H9 (cell line): ENCODE measurements around the gene DNAJB11. TPM values are rescaled to one million over a fixed set of nuclear protein-coding genes. Genes with fewer than 3 reads are reported as not detected.
"Not testable (repeated sequence)": the region's sequence is repeated elsewhere in the genome, so short reads cannot be mapped to it uniquely, and the experiment has no call there.

ENCODE experiments used
- DNase-seq: peaks from one replicate; pipeline ENCODE4 v3.0.0-alpha.2; 2017
- H2AFZ ChIP-seq: one replicate; pipeline ENCODE4 v1.6.1; 2013; ENCODE audit warnings: mild to moderate bottlenecking, low read length, control low read depth, moderate library complexity
- H2AK5ac ChIP-seq: 2 replicates; pipeline ENCODE4 v1.6.1; 2013; ENCODE audit warnings: low read length, control low read depth, mixed read lengths; ENCODE audit not compliant: insufficient read length
- H2BK120ac ChIP-seq: one replicate; pipeline ENCODE4 v1.6.1; 2013; ENCODE audit warnings: low read depth, mild to moderate bottlenecking, low read length, control low read depth, inconsistent platforms; ENCODE audit not compliant: poor library complexity, severe bottlenecking
- H2BK12ac ChIP-seq: 2 replicates; pipeline ENCODE4 v1.6.1; 2013; ENCODE audit warnings: low read length, control low read depth, mixed read lengths, low read depth; ENCODE audit not compliant: insufficient read length
- H2BK15ac ChIP-seq: 2 replicates; pipeline ENCODE4 v1.6.1; 2013; ENCODE audit warnings: low read depth, low read length, control low read depth
- H2BK20ac ChIP-seq: one replicate; pipeline ENCODE4 v1.6.1; 2013; ENCODE audit warnings: low read depth, mild to moderate bottlenecking, low read length, control low read depth, inconsistent platforms; ENCODE audit not compliant: poor library complexity, severe bottlenecking
- H2BK5ac ChIP-seq: 2 replicates; pipeline ENCODE4 v1.6.1; 2013; ENCODE audit warnings: low read length, control low read depth, mixed read lengths; ENCODE audit not compliant: insufficient read length
- H3K14ac ChIP-seq: 2 replicates; pipeline ENCODE4 v1.6.1; 2013; ENCODE audit warnings: low read length, control low read depth; ENCODE audit not compliant: insufficient read depth
- H3K18ac ChIP-seq: 2 replicates; pipeline ENCODE4 v1.6.1; 2013; ENCODE audit warnings: low read depth, mild to moderate bottlenecking, mixed read lengths, low read length, control low read depth; ENCODE audit not compliant: insufficient read length
- H3K23ac ChIP-seq: 2 replicates; pipeline ENCODE4 v1.6.1; 2013; ENCODE audit warnings: low read length, control low read depth, mixed read lengths, low read depth; ENCODE audit not compliant: insufficient read length
- H3K23me2 ChIP-seq: 2 replicates; pipeline ENCODE4 v1.6.1; 2013; ENCODE audit warnings: low read depth, mild to moderate bottlenecking, mixed read lengths, low read length, control low read depth; ENCODE audit not compliant: insufficient read length, poor library complexity, severe bottlenecking
- H3K27ac ChIP-seq: 2 replicates; pipeline ENCODE4 v1.5.1; 2013; ENCODE audit warnings: low read length, control low read depth, mixed read lengths, low read depth; ENCODE audit not compliant: insufficient read length
- H3K27me3 ChIP-seq: 2 replicates; pipeline ENCODE4 v1.6.1; 2013; ENCODE audit warnings: low read length, control low read depth, inconsistent platforms; ENCODE audit not compliant: insufficient read depth
- H3K4ac ChIP-seq: 2 replicates; pipeline ENCODE4 v1.6.1; 2013; ENCODE audit warnings: low read depth, mild to moderate bottlenecking, control low read depth, inconsistent platforms, low read length, moderate library complexity
- H3K4me1 ChIP-seq: 2 replicates; pipeline ENCODE4 v1.6.1; 2013; ENCODE audit warnings: low read length, control low read depth, inconsistent platforms; ENCODE audit not compliant: insufficient read depth
- H3K4me2 ChIP-seq: 2 replicates; pipeline ENCODE4 v1.6.1; 2013; ENCODE audit warnings: low read length, control low read depth, mixed read lengths; ENCODE audit not compliant: insufficient read length, insufficient read depth
- H3K56ac ChIP-seq: 2 replicates; pipeline ENCODE4 v1.6.1; 2013; ENCODE audit warnings: low read depth, mild to moderate bottlenecking, mixed read lengths, low read length, control low read depth; ENCODE audit not compliant: insufficient read length
- H3K79me1 ChIP-seq: 2 replicates; pipeline ENCODE4 v1.6.1; 2013; ENCODE audit warnings: low read depth, mild to moderate bottlenecking, moderate library complexity, low read length, control low read depth, inconsistent platforms; ENCODE audit not compliant: insufficient read depth, poor library complexity, severe bottlenecking
- H3K79me2 ChIP-seq: 2 replicates; pipeline ENCODE4 v1.6.1; 2013; ENCODE audit warnings: low read length, control low read depth, inconsistent platforms; ENCODE audit not compliant: insufficient read depth
- H3K9ac ChIP-seq: 2 replicates; pipeline ENCODE4 v1.6.1; 2013; ENCODE audit warnings: low read length, control low read depth, mixed read lengths; ENCODE audit not compliant: insufficient read length; ENCODE audit errors: extremely low read depth
- H3K9me3 ChIP-seq: one replicate; pipeline ENCODE4 v1.6.1; 2013; ENCODE audit warnings: low read depth, low read length, inconsistent platforms; ENCODE audit not compliant: control insufficient read depth
- H3T11ph ChIP-seq: one replicate; pipeline ENCODE4 v1.6.1; 2013; ENCODE audit warnings: mild to moderate bottlenecking, low read length, control low read depth, inconsistent platforms
- H4K20me1 ChIP-seq: one replicate; pipeline ENCODE4 v1.6.1; 2013; ENCODE audit not compliant: control insufficient read depth, insufficient read length, insufficient read depth
- H4K5ac ChIP-seq: 2 replicates; pipeline ENCODE4 v1.6.1; 2013; ENCODE audit warnings: low read depth, mild to moderate bottlenecking, mixed read lengths, low read length, control low read depth; ENCODE audit not compliant: insufficient read length
- H4K8ac ChIP-seq: replicated peaks from 2 replicates; pipeline ENCODE4 v1.6.1; 2013; ENCODE audit warnings: low read length, control low read depth, mixed read lengths, low read depth; ENCODE audit not compliant: insufficient read length
- H4K91ac ChIP-seq: 2 replicates; pipeline ENCODE4 v1.6.1; 2013; ENCODE audit warnings: low read depth, mild to moderate bottlenecking, moderate library complexity, mixed read lengths, low read length, control low read depth; ENCODE audit not compliant: insufficient read length
- H3K27ac Mint-ChIP-seq, 3 experiments: 2 replicates in 2 of 3; 3 replicates in 1 of 3; pipeline ENCODE4 v1.8.0; 2020 to 2021; ENCODE audit warnings: mixed read lengths in 3 of 3, mild to moderate bottlenecking in 1 of 3, moderate library complexity in 1 of 3
- H3K27me3 Mint-ChIP-seq: 2 replicates; pipeline ENCODE4 v1.8.0; 2021; ENCODE audit warnings: low read depth, mild to moderate bottlenecking, moderate library complexity, mixed read lengths
- H3K36me3 Mint-ChIP-seq, 3 experiments: 2 replicates in 2 of 3; 3 replicates in 1 of 3; pipeline ENCODE4 v1.8.0; 2020 to 2021; ENCODE audit warnings: low read depth in 3 of 3, mixed read lengths in 3 of 3; ENCODE audit not compliant: insufficient read depth in 1 of 3
- H3K4me1 Mint-ChIP-seq, 2 experiments: 2 replicates each; pipeline ENCODE4 v1.8.0; 2020; ENCODE audit warnings: mixed read lengths in 2 of 2
- H3K4me3 Mint-ChIP-seq, 2 experiments: 2 replicates in 1 of 2; 3 replicates in 1 of 2; pipeline ENCODE4 v1.8.0; 2020 to 2021; ENCODE audit warnings: mild to moderate bottlenecking in 2 of 2, mixed read lengths in 2 of 2, moderate library complexity in 1 of 2
- H3K9me3 Mint-ChIP-seq, 2 experiments: 2 replicates in 1 of 2; 3 replicates in 1 of 2; pipeline ENCODE4 v1.8.0; 2020; ENCODE audit warnings: mild to moderate bottlenecking in 2 of 2, mixed read lengths in 2 of 2, moderate library complexity in 1 of 2
- CTCF ChIP-seq: fragments of 200-600 bp; sonication (generic); conservative IDR thresholded peaks from 3 replicates; pipeline ENCODE4 v1.8.0; 2021; ENCODE audit warnings: antibody characterized with exemption, mild to moderate bottlenecking
- whole genome bisulfite sequencing: extraction: QIAGEN DNeasy Blood & Tissue Kit; methylation state at CpG from one replicate; pipeline ENCODE4 v1.1.7; 2013; ENCODE audit warnings: missing lambda C conversion rate, low lambda C conversion rate, mixed read lengths; ENCODE audit not compliant: insufficient read length; ENCODE audit errors: extremely low coverage; 5-methylcytosine and 5-hydroxymethylcytosine counted together
- total RNA-seq: library from RNA; stranded (reverse); gene quantifications from 2 replicates; pipeline ENCODE4 v1.2.1, GENCODE V29; 2021

The DNAJB11 gene
- total RNA-seq, 1 experiment from 2014 or later: 61.2 TPM

GRCh38 chr3:186530415-186530814, 40.1 kb upstream of the DNAJB11 start:
- Histone ChIP-seq H3K23me2 (no peaks in the 10 kb centered on the region), H3K79me1 (no peaks in the 10 kb centered on the region), H3K9ac (no peak overlapping the region), H3K56ac (no peak overlapping the region), H2AK5ac (no peak overlapping the region), H3K4ac (no peak overlapping the region), H4K5ac (no peak overlapping the region), H3K4me2 (no peak overlapping the region), H3K79me2 (no peaks in the 10 kb centered on the region), H3K27ac (no peak overlapping the region), H2BK15ac (no peak overlapping the region), H2BK120ac (no peak overlapping the region), H3K18ac (no peak overlapping the region), H2BK20ac (no peak overlapping the region), H3K4me1 (peaks cover 2% of the 10 kb centered on the region; the same call in 1 of the 2 replicates), H4K20me1 (no peaks in the 10 kb centered on the region), H3T11ph (no peak overlapping the region), H2BK12ac (no peak overlapping the region), H2BK5ac (no peak overlapping the region), H4K8ac (no peak overlapping the region), H3K14ac (no peak overlapping the region), H3K9me3 (no peaks in the 10 kb centered on the region), H4K91ac (no peak overlapping the region), H3K27me3 (no peaks in the 10 kb centered on the region), H3K23ac (no peak overlapping the region), H2AFZ (no peak overlapping the region)
- peaks cover 4% of the 10 kb centered on the region; the same call in 1 of the 2 replicates for H3K27me3 Mint-ChIP-seq
- no peak for TF ChIP-seq CTCF
- DNase-seq: no peak
- H3K4me3 Mint-ChIP-seq: no peak overlapping the region
- peaks cover 8 to 16% of the 10 kb centered on the region in 2 experiments for H3K4me1 Mint-ChIP-seq
- peaks cover 0 to 2% of the 10 kb centered on the region in 2 experiments; a peak in 3 of 5 replicates for H3K9me3 Mint-ChIP-seq
- H3K27ac Mint-ChIP-seq: no peak overlapping the region
- H3K36me3 Mint-ChIP-seq: no peaks in the 10 kb centered on the region; a peak in 1 of 7 replicates

- H3K36me3 Mint-ChIP-seq, H3K4me2 ChIP-seq, H2BK20ac ChIP-seq, H3K9me3 ChIP-seq, H4K20me1 ChIP-seq, H2AK5ac ChIP-seq, H3K14ac ChIP-seq, H3K9me3 Mint-ChIP-seq, H3K27me3 Mint-ChIP-seq, H2BK12ac ChIP-seq, H3K23ac ChIP-seq, H3K4me3 Mint-ChIP-seq, H3K23me2 ChIP-seq, H3K4me1 ChIP-seq, H2AFZ ChIP-seq, H4K8ac ChIP-seq, H3K9ac ChIP-seq, H3K18ac ChIP-seq, H3T11ph ChIP-seq, H3K4ac ChIP-seq, H4K91ac ChIP-seq, H2BK15ac ChIP-seq, DNase-seq, H3K56ac ChIP-seq, H2BK120ac ChIP-seq, H3K27me3 ChIP-seq, H2BK5ac ChIP-seq, H3K27ac ChIP-seq, H3K79me1 ChIP-seq, H3K27ac Mint-ChIP-seq, H4K5ac ChIP-seq, H3K79me2 ChIP-seq: not testable (repeated sequence)
- WGBS: no CpG with 5 or more reads among the region's 3 CpGs
- peaks cover 8 to 12% of the 10 kb centered on the region in 2 experiments for H3K4me1 Mint-ChIP-seq
Observed at GRCh38 chr3:186531694-186532093, 38.8 kb upstream of the DNAJB11 start.
